ENCODE results near the gene AUTS2. TPM values are rescaled to one million over a fixed set of nuclear protein-coding genes. Genes with fewer than 3 reads are reported as not detected.

AUTS2 gene
- total and polyA plus RNA-seq, 2 experiments from 2014 or later: 32.0 to 91.0 TPM

GRCh38 chr7:69739931-69740431 is 141.7 kb downstream of the AUTS2 start:
- no peak for TF ChIP-seq EZH2 (IDR thresholded peaks at IDR 0.05; ENCODE audit: low read depth, unreplicated experiment)
- TF ChIP-seq NANOG (IDR thresholded peaks at IDR 0.05; ENCODE audit: borderline replicate concordance): no peak
- TF ChIP-seq ZNF114 (CRISPR knock-in tag; IDR thresholded peaks at IDR 0.05): no peak
- TF ChIP-seq REST (IDR thresholded peaks at IDR 0.05; ENCODE audit: unreplicated experiment): no peak
- TF ChIP-seq EZH2phosphoT487 (IDR thresholded peaks at IDR 0.05; ENCODE audit: unreplicated experiment): no peak
- TF ChIP-seq ETS1 (IDR thresholded peaks at IDR 0.05): no peak
- no peak for TF ChIP-seq ZNF331 (CRISPR knock-in tag; IDR thresholded peaks at IDR 0.05; ENCODE audit: low read depth)
- TF ChIP-seq STAT1 (IDR thresholded peaks at IDR 0.05; ENCODE audit: unreplicated experiment): no peak
- no peak for TF ChIP-seq JUNB (IDR thresholded peaks at IDR 0.05; ENCODE audit: unreplicated experiment)
- no peak for TF ChIP-seq CREB1 (CRISPR knock-in tag; IDR thresholded peaks at IDR 0.05; ENCODE audit: low read depth)
- no peak for TF ChIP-seq ZNF462 (CRISPR knock-in tag; IDR thresholded peaks at IDR 0.05)
- no peak for TF ChIP-seq POLR2AphosphoS5 (IDR thresholded peaks at IDR 0.05; ENCODE audit: low read depth)
- Mint-ChIP-seq H3K27me3 (ENCODE audit: insufficient read depth, low read depth, poor library complexity) (peaks cover 2% of the 10 kb centered on the region), H3K27ac (no peak overlapping the region), H3K36me3 (ENCODE audit: low read depth) (no peaks in the 10 kb centered on the region), H3K4me1 (peaks cover 45% of the 10 kb centered on the region), H3K4me3 (no peak overlapping the region), H3K9me3 (no peaks in the 10 kb centered on the region)
- Histone ChIP-seq H3K79me2 (replicated peaks; ENCODE audit: insufficient read depth) (no peaks in the 10 kb centered on the region), H4K20me1 (replicated peaks; ENCODE audit: insufficient read depth) (no peaks in the 10 kb centered on the region), H3K27me3 (ENCODE audit: insufficient read depth) (no peaks in the 10 kb centered on the region), H2AFZ (no peak overlapping the region), H3K4me2 (no peak overlapping the region), H3K4me1 (ENCODE audit: insufficient read depth) (peaks cover 46% of the 10 kb centered on the region), H3K27ac (ENCODE audit: low read depth) (no peak overlapping the region), H3K4me3 (no peak overlapping the region), H3F3A (replicated peaks; ENCODE audit: low read depth) (no peaks in the 10 kb centered on the region), H3K9me2 (ENCODE audit: insufficient read depth) (no peaks in the 10 kb centered on the region), H3K36me3 (ENCODE audit: insufficient read depth) (no peaks in the 10 kb centered on the region)
- DNase-seq (ENCODE audit: low spot score) (no peak), ATAC-seq (no peak)

Data from GM23338 (cell line).